Left hindlimb (tissue), 1 donor: ENCODE measurements around the gene CTNNA1.
"Not testable (repeated sequence)": the region's sequence is repeated elsewhere in the genome, so short reads cannot be mapped to it uniquely, and the experiment has no call there.

Source experiments
- DNase-seq: peaks from one replicate; pipeline ENCODE4 v3.0.0-alpha.2; 2018

CTNNA1 gene

GRCh38 chr5:138761115-138761514, 7.9 kb downstream of the CTNNA1 start:
- not testable (repeated sequence) for DNase-seq

DNA sequence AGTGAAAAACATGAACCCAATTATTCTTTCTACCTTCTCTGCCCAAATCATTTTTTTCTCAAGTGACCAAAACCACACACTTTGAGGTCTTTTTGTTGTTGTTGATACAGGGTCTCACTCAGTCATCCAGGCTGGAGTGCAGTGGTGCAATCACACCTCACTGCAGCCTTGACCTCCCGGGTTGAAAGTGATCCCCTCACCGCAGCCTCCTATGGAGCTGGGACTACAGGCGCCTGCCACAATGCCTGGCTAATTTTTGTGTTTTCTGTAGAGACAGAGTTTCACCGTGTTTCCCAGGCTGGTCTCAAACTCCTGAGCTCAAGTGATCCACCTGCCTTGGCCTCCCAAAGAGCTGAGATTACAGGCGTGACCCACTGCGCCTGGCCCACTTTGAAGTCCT, 8.4 kb downstream of the CTNNA1 start:
- not testable (repeated sequence) for DNase-seq

DNA sequence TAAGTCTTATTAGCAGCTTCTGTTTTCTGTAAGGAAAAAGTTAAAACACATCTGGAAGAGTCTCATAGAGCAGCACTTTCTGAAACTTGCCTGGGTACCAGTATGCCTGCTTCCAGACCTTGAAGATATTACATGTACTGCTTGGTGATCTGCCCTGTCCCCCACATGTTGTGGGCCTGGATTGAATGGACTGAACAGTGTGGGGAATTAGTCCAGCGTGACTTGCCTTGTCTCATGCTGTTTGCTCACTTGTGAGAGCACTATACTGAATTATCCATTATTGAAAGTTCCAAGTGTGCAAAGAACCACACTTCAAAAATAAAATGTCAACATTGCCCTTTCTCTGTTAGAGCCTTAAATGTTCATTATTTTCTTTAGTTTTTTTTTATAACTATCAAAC, 8.9 kb downstream of the CTNNA1 start:
- no peak for DNase-seq

- no peak for DNase-seq
These were observed 10.0 kb downstream of the CTNNA1 start for GRCh38 chr5:138763037-138763778.

DNA sequence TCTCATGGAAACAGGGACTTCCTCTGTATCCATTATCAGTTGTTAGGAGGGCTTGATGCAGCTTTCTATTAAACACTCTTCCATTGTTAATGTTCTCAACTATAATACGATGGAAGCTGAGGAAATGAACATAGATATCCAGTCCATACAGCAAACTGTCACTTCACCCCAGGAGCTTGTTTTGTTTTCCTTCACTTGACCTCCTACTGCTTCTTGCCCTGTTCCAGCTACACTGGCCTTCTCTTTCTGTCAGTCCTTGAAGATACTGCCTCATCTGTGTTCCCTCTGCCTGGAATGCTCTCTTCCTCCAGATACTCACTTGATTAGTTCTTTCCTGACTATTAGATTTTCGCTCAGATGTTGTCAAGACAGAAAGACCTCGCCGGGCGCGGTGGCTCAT, 17.1 kb downstream of the CTNNA1 start:
- DNase-seq, result no peak

- no peak for DNase-seq
These were observed 17.8 kb downstream of the CTNNA1 start for GRCh38 chr5:138770977-138771376.

- no peak for DNase-seq
These were observed 19.9 kb downstream of the CTNNA1 start for GRCh38 chr5:138772986-138773594.

GRCh38 chr5:138773624-138774023, 20.4 kb downstream of the CTNNA1 start:
- DNase-seq, result not testable (repeated sequence)

DNA sequence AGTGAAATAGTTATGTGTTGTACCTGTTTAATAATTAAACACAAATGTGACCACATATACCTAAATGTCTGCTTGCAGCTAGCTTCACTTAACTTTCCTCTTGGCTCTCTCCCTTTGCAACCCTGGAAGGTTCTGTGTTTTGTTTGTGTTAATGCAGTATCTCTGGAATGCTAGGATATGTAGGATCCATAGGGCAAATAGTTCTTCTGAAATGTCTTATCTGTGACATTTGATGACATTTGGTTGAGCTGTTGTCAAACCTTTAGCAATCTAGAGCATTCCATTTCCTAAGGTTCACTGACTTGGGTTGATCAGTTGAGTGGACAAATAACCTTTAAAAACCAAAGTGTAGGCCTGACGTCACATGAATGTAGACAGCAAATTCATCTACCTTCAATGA, 21.8 kb downstream of the CTNNA1 start:
- DNase-seq, result no peak

DNA sequence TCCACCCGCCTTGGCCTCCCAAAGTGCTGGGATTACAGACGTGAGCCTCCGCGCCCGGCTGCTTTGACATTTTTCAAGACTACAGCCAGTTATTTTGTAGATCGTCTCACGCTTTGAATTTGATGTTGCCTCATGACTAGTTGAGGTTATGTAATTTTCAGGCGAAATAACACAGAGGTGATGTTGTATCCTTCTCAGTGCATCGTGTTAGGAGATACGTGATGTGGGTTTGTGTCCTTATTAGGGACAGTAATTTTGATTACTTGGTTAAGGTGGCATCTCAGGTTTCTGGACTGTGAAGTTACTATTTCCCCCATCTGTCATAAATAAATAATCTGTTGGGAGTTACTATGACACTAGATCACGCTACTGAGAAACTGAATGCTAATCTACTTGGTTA, 25.0 kb downstream of the CTNNA1 start:
- no peak for DNase-seq

DNA sequence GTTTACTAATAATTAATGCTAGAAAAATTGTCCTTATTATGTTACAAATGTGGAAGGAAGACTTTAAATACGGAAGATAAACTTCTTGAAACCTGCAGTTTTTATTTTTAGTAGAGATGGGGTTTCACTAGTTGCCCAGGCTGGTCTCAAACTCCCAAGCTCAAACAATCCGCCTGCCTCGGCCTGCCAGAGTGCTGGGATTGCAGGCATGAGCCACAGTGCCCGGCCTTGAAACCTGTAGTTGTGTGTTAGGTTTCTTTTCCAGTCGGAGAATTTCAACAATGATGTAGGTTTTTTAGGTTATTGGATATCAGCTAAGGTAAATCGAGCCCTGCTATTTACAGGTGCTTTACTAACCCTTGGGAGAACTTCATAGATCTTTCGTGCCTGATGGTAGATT, 30.8 kb downstream of the CTNNA1 start:
- DNase-seq, result no peak

- DNase-seq, result no peak
These were observed 31.4 kb downstream of the CTNNA1 start for GRCh38 chr5:138784590-138784989.

DNA sequence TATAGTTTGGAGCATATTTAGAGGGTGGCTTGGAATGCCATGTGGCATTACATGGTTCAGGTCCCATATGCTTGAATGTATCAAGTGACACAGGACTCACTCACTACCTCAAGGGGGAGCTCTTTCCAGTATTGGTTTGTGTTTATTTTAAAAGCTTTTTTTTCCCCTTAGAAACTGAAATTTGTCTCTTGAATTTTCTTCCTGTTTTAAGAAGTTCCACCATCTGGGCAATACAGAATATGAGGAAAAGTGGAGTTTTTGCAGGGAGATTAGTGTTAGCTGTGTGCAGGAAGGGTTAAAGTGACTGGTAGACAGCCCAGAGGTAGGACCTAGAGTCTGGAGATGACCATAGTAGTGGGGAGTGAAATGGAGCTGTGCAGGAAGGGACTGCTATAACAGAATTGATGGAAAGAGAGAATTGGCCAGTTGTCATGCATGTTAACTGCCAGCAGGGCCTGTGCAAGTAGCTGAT, 36.6 kb downstream of the CTNNA1 start:
- DNase-seq, result no peak

GRCh38 chr5:138790684-138791083, 37.5 kb downstream of the CTNNA1 start:
- no peak for DNase-seq

- no peak for DNase-seq
These were observed 39.1 kb downstream of the CTNNA1 start for GRCh38 chr5:138792195-138792790.

DNA sequence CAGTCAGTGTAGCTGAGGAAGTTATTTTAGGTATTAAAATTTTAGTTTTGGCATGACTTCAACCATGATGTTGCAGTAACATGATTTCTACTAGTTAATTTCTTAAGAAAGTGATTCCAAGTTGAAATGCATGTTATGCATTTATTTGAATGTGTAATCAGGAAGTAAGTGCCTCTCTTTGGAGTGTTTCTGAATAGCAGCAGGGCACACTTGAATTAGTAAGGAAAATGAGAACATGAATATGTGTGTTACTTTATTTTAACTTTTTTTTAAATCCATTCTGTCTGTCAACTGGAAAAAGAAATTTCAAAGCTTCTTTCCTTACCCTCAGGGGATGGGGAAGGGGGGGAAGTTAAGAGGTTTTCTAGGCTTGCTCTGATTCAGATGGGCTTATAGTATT, 40.4 kb downstream of the CTNNA1 start:
- no peak for DNase-seq

DNA sequence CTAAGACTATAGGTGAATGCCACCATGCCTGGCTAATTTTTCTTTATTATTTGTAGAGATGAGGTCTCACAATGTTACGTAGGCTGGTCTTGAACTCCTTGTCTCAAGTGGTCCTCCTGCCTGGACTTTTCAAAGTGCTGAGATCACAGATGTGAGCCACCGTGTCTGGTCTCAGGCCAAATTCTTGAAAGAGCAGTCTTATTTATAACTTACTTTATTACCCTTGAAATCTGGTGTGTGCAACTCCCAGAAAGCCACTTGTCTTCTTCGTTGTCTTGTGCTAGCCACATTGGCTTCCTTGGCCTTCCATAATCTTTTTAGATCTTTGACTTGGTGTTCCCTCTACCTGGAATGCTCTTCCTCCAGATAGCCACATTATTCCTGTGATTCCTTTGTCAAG, 50.1 kb downstream of the CTNNA1 start:
- no peak for DNase-seq

- no peak for DNase-seq
These were observed 50.7 kb downstream of the CTNNA1 start for GRCh38 chr5:138803935-138804334.

GRCh38 chr5:138805096-138805495, 51.9 kb downstream of the CTNNA1 start:
- DNase-seq, result no peak

GRCh38 chr5:138807182-138807581, 54.0 kb downstream of the CTNNA1 start:
- DNase-seq, result no peak

- no peak for DNase-seq
These were observed 56.2 kb downstream of the CTNNA1 start for GRCh38 chr5:138809391-138809790.

DNA sequence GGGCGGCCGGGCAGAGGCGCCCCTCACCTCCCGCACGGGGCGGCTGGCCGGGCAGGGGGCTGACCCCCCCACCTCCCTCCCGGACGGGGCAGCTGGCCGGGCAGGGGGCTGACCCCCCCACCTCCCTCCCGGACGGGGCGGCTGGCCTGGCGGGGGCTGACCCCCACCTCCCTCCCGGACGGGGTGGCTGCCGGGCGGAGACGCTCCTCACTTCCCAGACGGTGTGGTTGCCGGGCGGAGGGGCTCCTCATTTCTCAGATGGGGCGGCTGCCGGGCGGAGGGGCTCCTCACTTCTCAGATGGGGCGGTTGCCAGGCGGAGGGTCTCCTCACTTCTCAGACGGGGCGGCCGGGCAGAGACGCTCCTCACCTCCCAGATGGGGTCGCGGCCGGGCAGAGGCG, 57.6 kb downstream of the CTNNA1 start:
- not testable (repeated sequence) for DNase-seq

DNA sequence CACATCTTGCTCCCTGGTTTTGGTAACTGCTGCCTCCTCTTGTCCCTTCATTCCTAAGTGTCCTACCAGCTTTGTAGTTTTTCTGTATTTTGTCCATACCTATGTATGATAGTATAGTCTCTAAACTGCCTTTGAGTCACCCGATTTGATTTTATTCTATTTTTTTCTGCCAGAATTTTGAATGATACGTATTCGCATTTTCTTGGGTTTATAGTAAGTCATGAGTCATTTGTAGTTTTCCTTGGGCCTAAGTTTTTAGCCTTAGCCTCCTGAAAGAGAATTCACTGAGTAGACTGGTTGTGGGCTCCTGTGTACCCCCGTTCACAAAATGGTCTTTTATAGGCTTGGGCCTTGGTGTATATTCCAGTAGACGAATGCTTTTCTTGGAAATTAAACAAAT, 62.3 kb downstream of the CTNNA1 start:
- DNase-seq, result no peak

DNA sequence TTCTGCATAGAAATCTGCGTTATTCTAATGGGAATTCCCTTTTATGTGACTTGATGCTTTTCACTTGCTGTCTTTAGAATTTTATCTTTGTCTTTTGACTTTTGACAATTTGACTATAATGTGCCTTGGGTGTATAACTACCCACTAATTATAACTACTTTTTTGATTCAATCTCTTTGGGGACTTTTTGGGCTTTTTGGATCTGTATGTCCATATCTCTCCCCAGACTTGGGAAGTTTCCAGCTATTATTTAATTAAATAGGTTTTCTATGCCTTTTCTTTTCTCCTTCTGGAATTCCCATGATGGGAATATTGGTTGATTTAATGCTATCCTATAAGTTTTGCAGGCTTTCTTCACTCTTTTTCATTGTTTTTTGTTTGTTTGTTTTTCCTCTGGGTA, 64.0 kb downstream of the CTNNA1 start:
- DNase-seq, result no peak
